HG02623 (cell line): ENCODE measurements around the gene GJB4.

Experiments
- ATAC-seq: cut with Tn5 transposase; IDR thresholded peaks from one replicate; pipeline ENCODE4 v1.9.1; 2021; ENCODE audit warnings: moderate library complexity; ENCODE audit not compliant: unreplicated experiment

The GJB4 gene

GRCh38 chr1:34777519-34778321 lies 18.2 kb downstream of the GJB4 start:
- ATAC-seq = no peak

GRCh38 chr1:34778381-34778780 lies 18.8 kb downstream of the GJB4 start:
- no peak for ATAC-seq

GRCh38 chr1:34779005-34779404 lies 19.5 kb downstream of the GJB4 start:
- ATAC-seq = no peak

- ATAC-seq = no peak
These were observed 20.0 kb downstream of the GJB4 start for GRCh38 chr1:34779526-34779925.

- no peak for ATAC-seq
These were observed 20.4 kb downstream of the GJB4 start for GRCh38 chr1:34779962-34780361.

- ATAC-seq = no peak
These were observed 21.0 kb downstream of the GJB4 start for GRCh38 chr1:34780528-34780927.

GRCh38 chr1:34781071-34781843 lies 21.7 kb downstream of the GJB4 start, which contains the start of gene GJB3:
GJB3 (plus strand) TSS chr1:34781214; CDS start chr1:34784763, 3,549 bp downstream.
- no peak for ATAC-seq

GRCh38 chr1:34781844-34782391 lies 22.4 kb downstream of the GJB4 start:
- ATAC-seq = no peak

GRCh38 chr1:34784751-34785221 lies 25.2 kb downstream of the GJB4 start:
- no peak for ATAC-seq

GRCh38 chr1:34785231-34785874 lies 25.8 kb downstream of the GJB4 start:
- no peak for ATAC-seq

- ATAC-seq = no peak
These were observed 26.4 kb downstream of the GJB4 start for GRCh38 chr1:34785875-34786470.

- ATAC-seq = no peak
These were observed 27.2 kb downstream of the GJB4 start for GRCh38 chr1:34786521-34787325.

GRCh38 chr1:34787461-34788420 lies 28.2 kb downstream of the GJB4 start:
- no peak for ATAC-seq

GRCh38 chr1:34790985-34791384 lies 31.4 kb downstream of the GJB4 start:
- ATAC-seq = no peak

GRCh38 chr1:34792424-34792823 lies 32.9 kb downstream of the GJB4 start:
- ATAC-seq = no peak

- no peak for ATAC-seq
These were observed 33.6 kb downstream of the GJB4 start, which contains the start of gene GJA4 for GRCh38 chr1:34792868-34793727. GJA4 (plus strand) TSS chr1:34792999; CDS start chr1:34794214, 1,215 bp downstream.

GRCh38 chr1:34794001-34794789 lies 34.7 kb downstream of the GJB4 start:
- no peak for ATAC-seq
